Naive thymus-derived CD4-positive, alpha-beta T cell (primary cell): ENCODE measurements around the gene SEMA4D. TPM values are rescaled to one million over a fixed set of nuclear protein-coding genes. Genes with fewer than 3 reads are reported as not detected.

Experiments
- ATAC-seq: fragments of 150-1000 bp; cut with Tn5 transposase; 2 replicates; pipeline ENCODE4 v1.10.0; 2021; ENCODE audit warnings: mild to moderate bottlenecking, moderate library complexity
- CTCF ChIA-PET: fragments of 350-600 bp; sonication (Branson Sonifier 250); formaldehyde crosslinking; loops from one replicate; lab custom pipeline; 2021; ENCODE audit warnings: antibody characterized with exemption; lab: Charles Lee
- POLR2A ChIA-PET: fragments of 350-600 bp; sonication (Branson Sonifier 250); formaldehyde crosslinking; loops from one replicate; lab custom pipeline; 2021; ENCODE audit warnings: antibody characterized with exemption, inconsistent platforms; lab: Charles Lee
- DNase-seq, 9 donors: peaks; one replicate each; pipeline versions ENCODE4 v3.0.0 to v3.0.0-alpha.2; 2020 to 2022; ENCODE audit warnings: mixed read lengths in 1 of 9
- H3K27ac ChIP-seq: one replicate; pipeline ENCODE4 v1.7.0; 2013; ENCODE audit warnings: mild to moderate bottlenecking, low read depth, low read length, moderate library complexity
- H3K27me3 ChIP-seq, 2 donors: one replicate each; pipeline ENCODE4 v1.7.0; 2013; ENCODE audit warnings: low read length in 2 of 2, mild to moderate bottlenecking in 2 of 2, moderate library complexity in 2 of 2; ENCODE audit not compliant: control insufficient read depth in 2 of 2, insufficient read depth in 2 of 2
- H3K36me3 ChIP-seq, 3 experiments: 1 replicate in 2 of 3; 2 replicates in 1 of 3; pipeline ENCODE4 v1.7.0; 2013; ENCODE audit warnings: low read length in 3 of 3, mild to moderate bottlenecking in 3 of 3, moderate library complexity in 1 of 3; ENCODE audit not compliant: insufficient read depth in 3 of 3, control insufficient read depth in 2 of 3
- H3K4me1 ChIP-seq, 2 donors: one replicate each; pipeline ENCODE4 v1.7.0; 2013; ENCODE audit warnings: low read length in 2 of 2, mild to moderate bottlenecking in 2 of 2, moderate library complexity in 1 of 2; ENCODE audit not compliant: control insufficient read depth in 2 of 2, insufficient read depth in 2 of 2
- H3K4me3 ChIP-seq: 2 replicates; pipeline ENCODE4 v1.7.0; 2013; ENCODE audit warnings: mild to moderate bottlenecking, low read length
- H3K9me3 ChIP-seq, 3 experiments: 1 replicate in 2 of 3; 2 replicates in 1 of 3; pipeline ENCODE4 v1.7.0; 2013; ENCODE audit warnings: low read length in 3 of 3; ENCODE audit not compliant: control insufficient read depth in 2 of 3
- H3K27ac Mint-ChIP-seq, 9 donors: one replicate each; pipeline ENCODE4 v1.8.0; 2020 to 2022; ENCODE audit warnings: mixed read lengths in 9 of 9, mild to moderate bottlenecking in 8 of 9, moderate library complexity in 5 of 9, inconsistent platforms in 2 of 9
- H3K27me3 Mint-ChIP-seq, 5 donors: one replicate each; pipeline ENCODE4 v1.8.0; 2021 to 2022; ENCODE audit warnings: mixed read lengths in 5 of 5, mild to moderate bottlenecking in 1 of 5
- H3K36me3 Mint-ChIP-seq, 5 donors: one replicate each; pipeline ENCODE4 v1.8.0; 2020 to 2022; ENCODE audit warnings: mixed read lengths in 5 of 5, mild to moderate bottlenecking in 3 of 5, inconsistent platforms in 1 of 5
- H3K4me1 Mint-ChIP-seq, 7 donors: one replicate each; pipeline ENCODE4 v1.8.0; 2020 to 2022; ENCODE audit warnings: mixed read lengths in 7 of 7, mild to moderate bottlenecking in 3 of 7, inconsistent platforms in 1 of 7
- H3K4me3 Mint-ChIP-seq, 10 donors: one replicate each; pipeline ENCODE4 v1.8.0; 2020 to 2022; ENCODE audit warnings: mild to moderate bottlenecking in 10 of 10, mixed read lengths in 10 of 10, moderate library complexity in 6 of 10, inconsistent platforms in 2 of 10
- H3K9me3 Mint-ChIP-seq, 11 donors: one replicate each; pipeline ENCODE4 v1.8.0; 2020 to 2022; ENCODE audit warnings: mixed read lengths in 11 of 11, mild to moderate bottlenecking in 4 of 11, inconsistent platforms in 1 of 11, moderate library complexity in 1 of 11
- intact Hi-C, 2 donors: fragments of 100-400 bp; cut with micrococcal nuclease; formaldehyde crosslinking; loops; one replicate each; pipeline ENCODE4 v1.15.1; 2023
- polyA plus RNA-seq, 2 donors: library from polyadenylated mRNA; unstranded; fragments of 300-500 nt; fragmentation: Illumina TruSeq; gene quantifications; one replicate each; pipeline ENCODE4 v1.2.3, GENCODE V29; 2021
- total RNA-seq, 6 experiments: library from RNA in 5 of 6; stranded (reverse) in 5 of 6; gene quantifications; 1 replicate in 5 of 6; 2 replicates in 1 of 6; pipeline ENCODE4 v1.2.3 and lab custom pipeline; 2021 to 2026

The SEMA4D gene
- total and polyA plus RNA-seq, 7 experiments from 2014 or later = 114 to 465 (median 448) TPM

GRCh38 chr9:89370593-89370992, 127.3 kb downstream of the SEMA4D start:
- Mint-ChIP-seq H3K4me3 (no peak overlapping the region), H3K9me3 (peaks cover 0 to 9% (median 0%) of the 10 kb centered on the region in 11 donors), H3K36me3 (peaks cover 0 to 8% (median 0%) of the 10 kb centered on the region in 5 donors), H3K4me1 (peaks cover 7 to 38% (median 16%) of the 10 kb centered on the region in 7 donors), H3K27me3 (no peaks in the 10 kb centered on the region), H3K27ac (no peak overlapping the region)
- DNase-seq (no peak), ATAC-seq (no peak)
- intact Hi-C loops = no loop called here
- Histone ChIP-seq H3K4me3 (no peak overlapping the region), H3K36me3 (peaks cover 0 to 9% (median 5%) of the 10 kb centered on the region in 3 experiments), H3K9me3 (no peaks in the 10 kb centered on the region), H3K27me3 (no peaks in the 10 kb centered on the region), H3K27ac (peak overlapping the region; percentile 8), H3K4me1 (peaks cover 0 to 7% of the 10 kb centered on the region in 2 donors)
- POLR2A ChIA-PET = no interaction called here
- CTCF ChIA-PET = no interaction called here

- Mint-ChIP-seq H3K27me3 (no peaks in the 10 kb centered on the region), H3K4me3 (no peak overlapping the region), H3K4me1 (peaks cover 4 to 23% (median 15%) of the 10 kb centered on the region in 7 donors), H3K27ac (peak overlapping the region in 5 of 9 donors; percentile 59 to 77 (median 63)), H3K9me3 (peaks cover 0 to 10% (median 0%) of the 10 kb centered on the region in 11 donors), H3K36me3 (peaks cover 0 to 8% (median 0%) of the 10 kb centered on the region in 5 donors)
- Histone ChIP-seq H3K27me3 (no peaks in the 10 kb centered on the region), H3K27ac (no peak overlapping the region), H3K4me3 (no peak overlapping the region), H3K4me1 (no peaks in the 10 kb centered on the region), H3K36me3 (peaks cover 0 to 11% (median 5%) of the 10 kb centered on the region in 3 experiments), H3K9me3 (no peaks in the 10 kb centered on the region)
- ChIA-PET POLR2A (interaction anchor here (1.2 kb wide), 1 partner anchor 50 kb away, joined by 4 read pairs; no protein-coding TSS in a partner anchor), CTCF (no interaction called here)
- ATAC-seq (no peak), DNase-seq (no peak)
- intact Hi-C loops = no loop called here
Measured at GRCh38 chr9:89368978-89369377, 128.9 kb downstream of the SEMA4D start.

GRCh38 chr9:89368550-89368949, 129.4 kb downstream of the SEMA4D start:
- H3K4me3 Mint-ChIP-seq = no peak overlapping the region
- H3K27ac Mint-ChIP-seq = peak overlapping the region in 6 of 9 donors; percentile 55 to 77 (median 61)
- H3K36me3 Mint-ChIP-seq = peaks cover 0 to 8% (median 0%) of the 10 kb centered on the region in 5 donors

GRCh38 chr9:89367726-89368437, 130.0 kb downstream of the SEMA4D start:
- intact Hi-C loops = no loop called here
- Mint-ChIP-seq H3K27me3 (no peaks in the 10 kb centered on the region), H3K4me3 (no peak overlapping the region), H3K9me3 (peaks cover 0 to 10% (median 0%) of the 10 kb centered on the region in 11 donors), H3K4me1 (peaks cover 4 to 16% (median 9%) of the 10 kb centered on the region in 7 donors), H3K27ac (peak overlapping the region in 8 of 9 donors; percentile 36 to 77 (median 59)), H3K36me3 (peaks cover 0 to 8% (median 0%) of the 10 kb centered on the region in 5 donors)
- no peaks in the 10 kb centered on the region for H3K4me1 ChIP-seq
- ChIA-PET POLR2A (interaction anchor here (1.2 to 1.5 kb wide), 2 partner anchors 10 to 51 kb away, joined by 4 to 5 read pairs; no protein-coding TSS in a partner anchor), CTCF (no interaction called here)
- no peak overlapping the region for H3K27ac ChIP-seq
- peaks cover 0 to 22% (median 5%) of the 10 kb centered on the region in 3 experiments for H3K36me3 ChIP-seq
- H3K9me3 ChIP-seq = no peaks in the 10 kb centered on the region
- no peak for ATAC-seq
- no peak overlapping the region for H3K4me3 ChIP-seq
- DNase-seq = no peak
- no peaks in the 10 kb centered on the region for H3K27me3 ChIP-seq

More at GRCh38 chr9:89368550-89368949, 129.4 kb downstream of the SEMA4D start:
- no peaks in the 10 kb centered on the region for H3K9me3 ChIP-seq
- ChIA-PET POLR2A (interaction anchor here (1.2 kb wide), 1 partner anchor 51 kb away, joined by 4 read pairs; no protein-coding TSS in a partner anchor), CTCF (no interaction called here)
- peaks cover 4 to 20% (median 15%) of the 10 kb centered on the region in 7 donors for H3K4me1 Mint-ChIP-seq
- H3K27ac ChIP-seq = no peak overlapping the region
- peaks cover 0 to 15% (median 5%) of the 10 kb centered on the region in 3 experiments for H3K36me3 ChIP-seq
- ATAC-seq (no peak), DNase-seq (no peak)
- H3K9me3 Mint-ChIP-seq = peaks cover 0 to 10% (median 0%) of the 10 kb centered on the region in 11 donors
- no peaks in the 10 kb centered on the region for H3K27me3 Mint-ChIP-seq
- H3K4me1 ChIP-seq = no peaks in the 10 kb centered on the region
- H3K4me3 ChIP-seq = no peak overlapping the region
- no peaks in the 10 kb centered on the region for H3K27me3 ChIP-seq
- intact Hi-C loops = no loop called here

- ATAC-seq = no peak
- POLR2A ChIA-PET = interaction anchor here (1.5 kb wide), 1 partner anchor 10 kb away, joined by 5 read pairs; no protein-coding TSS in a partner anchor
Measured at GRCh38 chr9:89367281-89367680, 130.6 kb downstream of the SEMA4D start.

GRCh38 chr9:89366711-89367110, 131.2 kb downstream of the SEMA4D start:
- peaks cover 4 to 16% (median 8%) of the 10 kb centered on the region in 7 donors for H3K4me1 Mint-ChIP-seq
- Histone ChIP-seq H3K36me3 (peaks cover 0 to 33% (median 5%) of the 10 kb centered on the region in 3 experiments), H3K27me3 (no peaks in the 10 kb centered on the region), H3K9me3 (no peaks in the 10 kb centered on the region), H3K4me3 (no peak overlapping the region), H3K27ac (no peak overlapping the region), H3K4me1 (no peaks in the 10 kb centered on the region)
- no peak overlapping the region for H3K4me3 Mint-ChIP-seq
- H3K36me3 Mint-ChIP-seq = peaks cover 0 to 6% (median under 1%) of the 10 kb centered on the region in 5 donors
- peaks cover 0 to 7% (median 0%) of the 10 kb centered on the region in 11 donors for H3K9me3 Mint-ChIP-seq
- peak overlapping the region in 7 of 9 donors; percentile 22 to 59 (median 53) for H3K27ac Mint-ChIP-seq
- ATAC-seq (no peak), DNase-seq (no peak)
- ChIA-PET POLR2A (interaction anchor here (1.5 kb wide), 1 partner anchor 9 kb away, joined by 5 read pairs; no protein-coding TSS in a partner anchor), CTCF (no interaction called here)
- intact Hi-C loops = no loop called here
- no peaks in the 10 kb centered on the region for H3K27me3 Mint-ChIP-seq

More at GRCh38 chr9:89367281-89367680, 130.6 kb downstream of the SEMA4D start:
- Histone ChIP-seq H3K27me3 (no peaks in the 10 kb centered on the region), H3K27ac (no peak overlapping the region), H3K4me3 (no peak overlapping the region), H3K36me3 (peaks cover 0 to 28% (median 5%) of the 10 kb centered on the region in 3 experiments), H3K9me3 (no peaks in the 10 kb centered on the region), H3K4me1 (no peaks in the 10 kb centered on the region)
- peak overlapping the region in 4 of 9 donors; percentile 36 to 56 (median 46) for H3K27ac Mint-ChIP-seq
- no peaks in the 10 kb centered on the region for H3K27me3 Mint-ChIP-seq
- DNase-seq = no peak
- H3K4me1 Mint-ChIP-seq = peaks cover 4 to 16% (median 8%) of the 10 kb centered on the region in 7 donors
- intact Hi-C loops = no loop called here
- peaks cover 0 to 4% (median 0%) of the 10 kb centered on the region in 5 donors for H3K36me3 Mint-ChIP-seq
- H3K9me3 Mint-ChIP-seq = peaks cover 0 to 9% (median 0%) of the 10 kb centered on the region in 11 donors
- H3K4me3 Mint-ChIP-seq = no peak overlapping the region
- CTCF ChIA-PET = no interaction called here
